Suprapubic skin (tissue), 4 donors: ENCODE data around the gene SIT1. TPM values are rescaled to one million over a fixed set of nuclear protein-coding genes. Genes with fewer than 3 reads are reported as not detected.
A peak's percentile ranks its signal among the peaks of the same experiment; 100 is the strongest.

Source experiments
- DNase-seq, 2 donors: peaks; one replicate each; pipeline ENCODE4 v3.0.0-alpha.2; 2019; ENCODE audit warnings: low spot score in 2 of 2
- H3K27ac ChIP-seq: fragments of 200-600 bp; sonication (generic); one replicate; pipeline ENCODE4 v1.5.1; 2019
- H3K27me3 ChIP-seq: fragments of 200-600 bp; sonication (generic); one replicate; pipeline ENCODE4 v1.5.1; 2019
- H3K36me3 ChIP-seq: fragments of 200-600 bp; sonication (generic); one replicate; pipeline ENCODE4 v1.5.1; 2019
- H3K4me1 ChIP-seq: fragments of 200-600 bp; sonication (generic); one replicate; pipeline ENCODE4 v1.5.1; 2019
- H3K4me3 ChIP-seq: fragments of 200-600 bp; sonication (generic); one replicate; pipeline ENCODE4 v1.5.1; 2019; ENCODE audit warnings: mild to moderate bottlenecking
- H3K9me3 ChIP-seq: fragments of 200-600 bp; sonication (generic); one replicate; pipeline ENCODE4 v1.5.1; 2019
- CTCF ChIP-seq, 2 donors: fragments of 200-600 bp in 1 of 2; fragments of 450-650 bp in 1 of 2; sonication (generic) in 1 of 2; IDR thresholded peaks; one replicate each; pipeline ENCODE4 v1.5.1; 2016 to 2019; ENCODE audit warnings: antibody characterized with exemption in 2 of 2, mild to moderate bottlenecking in 1 of 2, moderate library complexity in 1 of 2
- EP300 ChIP-seq: sonication (generic); formaldehyde crosslinking; IDR thresholded peaks from one replicate; pipeline ENCODE4 v1.6.1; 2017; ENCODE audit warnings: antibody characterized with exemption
- POLR2A ChIP-seq, 2 donors: fragments of 450-650 bp; IDR thresholded peaks; one replicate each; pipeline ENCODE4 v1.6.1; 2017; ENCODE audit warnings: antibody characterized with exemption in 2 of 2, mild to moderate bottlenecking in 2 of 2, moderate library complexity in 2 of 2
- POLR2AphosphoS5 ChIP-seq, 3 donors: sonication (generic); formaldehyde crosslinking; IDR thresholded peaks; one replicate each; pipeline ENCODE4 v1.6.1; 2017; ENCODE audit warnings: antibody characterized with exemption in 3 of 3
- WGBS: methylation state at CpG from one replicate; pipeline ENCODE4 v1.1.5; 2018; 5-methylcytosine and 5-hydroxymethylcytosine counted together
- total RNA-seq, 4 donors: library from RNA; depleted of rRNA; stranded (reverse); fragments of >200 nt; gene quantifications; one replicate each; pipeline ENCODE4 v1.1.0, GENCODE V29; 2016

The SIT1 gene
- total RNA-seq, 4 donors from 2014 or later, result 2.9 TPM; not detected in 3

- peak; percentile 86 for DNase-seq
- H3K36me3 ChIP-seq, result peaks cover 25% of the 10 kb centered on the region
- no peaks in the 10 kb centered on the region for H3K27me3 ChIP-seq
- TF ChIP-seq EP300 (no peak), POLR2A (IDR thresholded peaks at IDR 0.05) (no peak), CTCF (IDR thresholded peaks at IDR 0.05) (no peak), POLR2AphosphoS5 (IDR thresholded peaks at IDR 0.05) (no peak)
- under 1% methylated on average over 15 of the region's 55 CpGs for WGBS
- peak within 1 kb of the TSS; percentile 95 for H3K27ac ChIP-seq
- H3K9me3 ChIP-seq, result no peaks in the 10 kb centered on the region
- H3K4me3 ChIP-seq, result peak within 1 kb of the TSS; percentile 91
- peaks cover 42% of the 10 kb centered on the region for H3K4me1 ChIP-seq
Measured at GRCh38 chr9:35604578-35605350, 46.0 kb downstream of the SIT1 start, which contains the start of gene TESK1. TESK1 (plus strand) TSS chr9:35605262; CDS start chr9:35605620, 358 bp downstream.

GRCh38 chr9:35603986-35604577 lies 46.6 kb downstream of the SIT1 start:
- Histone ChIP-seq H3K9me3 (no peaks in the 10 kb centered on the region), H3K4me1 (peaks cover 49% of the 10 kb centered on the region), H3K27me3 (no peaks in the 10 kb centered on the region), H3K27ac (peak overlapping the region; percentile 95), H3K4me3 (peak overlapping the region; percentile 91), H3K36me3 (peaks cover 18% of the 10 kb centered on the region)
- DNase-seq, result peak; percentile 100
- WGBS, result under 1% methylated on average over 26 of the region's 41 CpGs
- TF ChIP-seq CTCF (IDR thresholded peaks at IDR 0.05) (peak; percentile 94), EP300 (no peak), POLR2A (IDR thresholded peaks at IDR 0.05) (peak in 1 of 2 donors; percentile 53), POLR2AphosphoS5 (IDR thresholded peaks at IDR 0.05) (peak in 2 of 3 donors; percentile 43 to 73)

- 3% methylated on average over 18 of the region's 18 CpGs for WGBS
- no peak for TF ChIP-seq EP300
- peak; percentile 18 to 81 (median 69) for TF ChIP-seq POLR2AphosphoS5 (IDR thresholded peaks at IDR 0.05)
- Histone ChIP-seq H3K36me3 (peaks cover 13% of the 10 kb centered on the region), H3K27ac (peak overlapping the region; percentile 95), H3K4me1 (peaks cover 49% of the 10 kb centered on the region), H3K9me3 (no peaks in the 10 kb centered on the region), H3K27me3 (no peaks in the 10 kb centered on the region), H3K4me3 (peak overlapping the region; percentile 91)
- peak; percentile 89 to 91 for DNase-seq
Measured at GRCh38 chr9:35603506-35603985, 47.2 kb downstream of the SIT1 start.

- Histone ChIP-seq H3K9me3 (no peaks in the 10 kb centered on the region), H3K4me1 (peaks cover 31% of the 10 kb centered on the region), H3K36me3 (no peaks in the 10 kb centered on the region), H3K4me3 (no peak overlapping the region), H3K27ac (no peak overlapping the region), H3K27me3 (no peaks in the 10 kb centered on the region)
- no peak for TF ChIP-seq CTCF (IDR thresholded peaks at IDR 0.05)
- WGBS, result 58% methylated on average over 14 of the region's 14 CpGs
- DNase-seq, result no peak
Measured at GRCh38 chr9:35599763-35600604, 50.7 kb downstream of the SIT1 start.

Other genes starting within 250 kb of the SIT1 start
- gene RUSC2, start 160.8 kb downstream of the SIT1 start, total RNA-seq, result 10 to 100 TPM; 17.5 to 22.3 (median 19.0) TPM
- gene TESK1, start 45.7 kb downstream of the SIT1 start, total RNA-seq, result 10 to 100 TPM; 34.1 to 50.7 (median 46.5) TPM
- 10 to 100 TPM in 1 of 4 donors, 1 to 10 TPM in 3; 1.9 to 16.7 (median 4.9) TPM for gene CD72, start 32.5 kb downstream of the SIT1 start, total RNA-seq
- over 10,000 TPM in 2 of 4 donors, 1,000 to 10,000 TPM in 2; 1,246 to 15,173 (median 11,383) TPM for gene RMRP, start 7.1 kb upstream of the SIT1 start, total RNA-seq
- 10 to 100 TPM in 1 of 4 donors, 1 to 10 TPM in 3; 5.0 to 13.2 (median 9.6) TPM for gene CCDC107, start 7.4 kb upstream of the SIT1 start, total RNA-seq
- 10 to 100 TPM in 1 of 4 donors, 1 to 10 TPM in 1, under 1 TPM in 2; 0.34 to 11.3 (median 1.9) TPM for gene ARHGEF39, start 14.3 kb upstream of the SIT1 start, total RNA-seq
- 1 to 10 TPM in 3 of 4 donors, not detected in 1; 2.1 to 5.7 (median 2.8) TPM for gene CA9, start 23.0 kb upstream of the SIT1 start, total RNA-seq
- gene TPM2, start 39.0 kb upstream of the SIT1 start, total RNA-seq, result 100 to 1,000 TPM in 1 of 4 donors, 10 to 100 TPM in 3; 40.6 to 105 (median 56.7) TPM
- 100 to 1,000 TPM; 126 to 179 (median 152) TPM for gene TLN1, start 81.3 kb upstream of the SIT1 start, total RNA-seq
- gene CREB3, start 81.7 kb upstream of the SIT1 start, total RNA-seq, result 10 to 100 TPM; 18.8 to 24.1 (median 23.1) TPM
- 100 to 1,000 TPM in 1 of 4 donors, 10 to 100 TPM in 3; 46.6 to 123 (median 73.5) TPM for gene GBA2, start 98.3 kb upstream of the SIT1 start, total RNA-seq
- gene RGP1, start 98.4 kb upstream of the SIT1 start, total RNA-seq, result 10 to 100 TPM; 20.2 to 34.7 (median 27.7) TPM
- gene MSMP, start 103.3 kb upstream of the SIT1 start, total RNA-seq, result not detected
- 10 to 100 TPM in 3 of 4 donors, 1 to 10 TPM in 1; 8.4 to 26.1 (median 18.2) TPM for gene NPR2, start 140.7 kb upstream of the SIT1 start, total RNA-seq
- gene SPAG8, start 161.3 kb upstream of the SIT1 start, total RNA-seq, result under 1 TPM in 3 of 4 donors, not detected in 1; 0.47 to 0.53 (median 0.52) TPM
- gene HINT2, start 164.1 kb upstream of the SIT1 start, total RNA-seq, result 10 to 100 TPM in 3 of 4 donors, 1 to 10 TPM in 1; 9.5 to 34.9 (median 25.3) TPM
- gene FAM221B, start 177.8 kb upstream of the SIT1 start, total RNA-seq, result not detected
- 10 to 100 TPM in 1 of 4 donors, 1 to 10 TPM in 3; 5.0 to 11.7 (median 8.0) TPM for gene TMEM8B, start 178.3 kb upstream of the SIT1 start, total RNA-seq
- gene OR13J1, start 219.5 kb upstream of the SIT1 start, total RNA-seq, result not detected